Brain pericyte (primary cell): ENCODE measurements around the gene NCAM2.

Experiments used
- DNase-seq: peaks from one replicate; pipeline ENCODE4 v3.0.0-alpha.2; 2012; ENCODE audit warnings: low read depth, low spot score

Gene NCAM2

GRCh38 chr21:21436012-21436534 lies 437.9 kb downstream of the NCAM2 start:
- no peak for DNase-seq

- no peak for DNase-seq
Observed at GRCh38 chr21:21439761-21440160, 441.6 kb downstream of the NCAM2 start.

- DNase-seq: no peak
Observed at GRCh38 chr21:21457077-21457476, 458.9 kb downstream of the NCAM2 start.

GRCh38 chr21:21458124-21458631 lies 460.0 kb downstream of the NCAM2 start:
- no peak for DNase-seq

GRCh38 chr21:21460979-21461378 lies 462.8 kb downstream of the NCAM2 start:
- DNase-seq: no peak

- no peak for DNase-seq
Observed at GRCh38 chr21:21463456-21463855, 465.2 kb downstream of the NCAM2 start.

GRCh38 chr21:21464684-21465083 lies 466.5 kb downstream of the NCAM2 start:
- DNase-seq: no peak

GRCh38 chr21:21466752-21467151 lies 468.5 kb downstream of the NCAM2 start:
- no peak for DNase-seq

GRCh38 chr21:21468003-21468402 lies 469.8 kb downstream of the NCAM2 start:
- no peak for DNase-seq

GRCh38 chr21:21481239-21481638 lies 483.0 kb downstream of the NCAM2 start:
- DNase-seq: no peak

- DNase-seq: no peak
Observed at GRCh38 chr21:21508859-21509258, 510.6 kb downstream of the NCAM2 start.

- DNase-seq: no peak
Observed at GRCh38 chr21:21530680-21531079, 532.5 kb downstream of the NCAM2 start.

GRCh38 chr21:21547368-21547953 lies 549.3 kb downstream of the NCAM2 start:
- no peak for DNase-seq

GRCh38 chr21:21559285-21560045 lies 561.3 kb downstream of the NCAM2 start:
- no peak for DNase-seq
